GM12878 (cell line): ENCODE measurements around the gene ALAS1. TPM values are rescaled to one million over a fixed set of nuclear protein-coding genes. Genes with fewer than 3 reads are reported as not detected.

Experiments used
- ATF2 ChIP-seq: IDR thresholded peaks from 2 replicates; pipeline ENCODE4 v1.6.1; 2012; ENCODE audit warnings: low read length, inconsistent platforms
- KLF5 ChIP-seq: fragments of 450-650 bp; IDR thresholded peaks from 2 replicates; pipeline ENCODE4 v1.6.1; 2014; ENCODE audit warnings: mild to moderate bottlenecking; ENCODE audit not compliant: partially characterized antibody
- NR2F1 ChIP-seq: fragments of 450-650 bp; conservative IDR thresholded peaks from 2 replicates; pipeline ENCODE4 v1.6.1; 2017; ENCODE audit warnings: mild to moderate bottlenecking
- PKNOX1 ChIP-seq: fragments of 450-650 bp; IDR thresholded peaks from 2 replicates; pipeline ENCODE4 v1.6.1; 2016; ENCODE audit warnings: mild to moderate bottlenecking
- RAD21 ChIP-seq: IDR thresholded peaks from 2 replicates; pipeline ENCODE4 v1.6.1; 2011; ENCODE audit warnings: mild to moderate bottlenecking, low read depth, low read length, moderate library complexity; ENCODE audit not compliant: insufficient read depth
- RAD51 ChIP-seq: fragments of 450-650 bp; IDR thresholded peaks from 2 replicates; pipeline ENCODE4 v1.6.1; 2016; ENCODE audit warnings: moderate library complexity, mild to moderate bottlenecking, inconsistent platforms
- RBBP5 ChIP-seq: fragments of 200-600 bp; sonication (generic); conservative IDR thresholded peaks from 2 replicates; pipeline ENCODE4 v1.6.1; 2016
- REST ChIP-seq: IDR thresholded peaks from 2 replicates; pipeline ENCODE4 v1.6.1; 2012; ENCODE audit warnings: mild to moderate bottlenecking, low read depth, low read length
- SUPT20H ChIP-seq: IDR thresholded peaks from 2 replicates; pipeline ENCODE4 v1.6.1; 2011; ENCODE audit warnings: low read depth, mild to moderate bottlenecking, low read length, moderate library complexity, borderline replicate concordance; ENCODE audit not compliant: control insufficient read depth
- TARDBP ChIP-seq: IDR thresholded peaks from 2 replicates; pipeline ENCODE4 v1.6.1; 2016; ENCODE audit warnings: borderline replicate concordance
- TCF12 ChIP-seq: IDR thresholded peaks from 2 replicates; pipeline ENCODE4 v1.6.1; 2011; ENCODE audit warnings: low read depth, mild to moderate bottlenecking, low read length
- ZBTB11 ChIP-seq: fragments of 450-650 bp; formaldehyde crosslinking; IDR thresholded peaks from 2 replicates; pipeline ENCODE4 v1.5.0; 2022; ENCODE audit warnings: mild to moderate bottlenecking, missing genetic modification characterization
- ZNF207 ChIP-seq: fragments of 450-650 bp; IDR thresholded peaks from 2 replicates; pipeline ENCODE4 v1.6.1; 2014; ENCODE audit warnings: antibody characterized with exemption, mild to moderate bottlenecking, borderline replicate concordance
- ZNF592 ChIP-seq: fragments of 450-650 bp; IDR thresholded peaks from 2 replicates; pipeline ENCODE4 v1.6.1; 2017; ENCODE audit warnings: mild to moderate bottlenecking, moderate library complexity
- polyA plus RNA-seq, 11 experiments: library from polyadenylated mRNA; depleted of rRNA in 4 of 11; unstranded in 6 of 11; stranded (reverse) in 5 of 11; fragments of >200 nt; fragmentation: Nextera tagmentation in 4 of 11; fragmentation: Illumina TruSeq in 1 of 11; extraction: Ambion mirVana in 4 of 11; extraction: Trizol in 1 of 11; gene quantifications; 1 replicate in 1 of 11; 2 replicates in 10 of 11; pipeline versions ENCODE4 v1.2.1 to v1.2.3, GENCODE V29; 2011 to 2016; ENCODE audit warnings: inconsistent platforms in 2 of 11, missing spikeins in 2 of 11, low read depth in 1 of 11
- total RNA-seq, 4 experiments: library from RNA; depleted of rRNA in 3 of 4; stranded (reverse); fragments of >200 nt in 3 of 4; fragmentation: Illumina TruSeq in 1 of 4; extraction: Trizol in 1 of 4; gene quantifications; 2 replicates each; pipeline versions ENCODE4 v1.2.1 to v1.2.3, GENCODE V29; 2013 to 2021

The ALAS1 gene
- total and polyA plus RNA-seq, 10 of the 15 experiments (the other 5 are each of a cell fraction or from before 2014, with no cell fraction given), result 69.9 to 115 (median 94.1) TPM

GRCh38 chr3:52249683-52250082, 51.7 kb downstream of the ALAS1 start (continued):
- TF ChIP-seq ZBTB11 (CRISPR knock-in tag) (no peak), SUPT20H (no peak), RAD21 (no peak), NR2F1 (no peak), RBBP5 (no peak), KLF5 (no peak), PKNOX1 (no peak), TCF12 (no peak), TARDBP (no peak), ATF2 (no peak), RAD51 (no peak), ZNF207 (no peak), ZNF592 (no peak), REST (no peak)
